Measurements from ENCODE around the gene FAM229B. TPM values are rescaled to one million over a fixed set of nuclear protein-coding genes. Genes with fewer than 3 reads are reported as not detected.
"Not testable (repeated sequence)": the region's sequence is repeated elsewhere in the genome, so short reads cannot be mapped to it uniquely, and the experiment has no call there.

The FAM229B gene
- total RNA-seq, 4 donors from 2014 or later: 9.5 to 26.1 (median 13.8) TPM

GRCh38 chr6:112086744-112087135 is 651 bp upstream of the FAM229B start:
- 0% methylated on average over 8 of the region's 8 CpGs for WGBS, 2 donors (ENCODE audit: low coverage in 1 of 2)
- peaks cover 0 to 26% (median 3%) of the 10 kb centered on the region in 3 donors for H3K4me1 ChIP-seq
- peaks cover 0 to 23% of the 10 kb centered on the region in 2 donors for H3K36me3 ChIP-seq
- H3K27ac ChIP-seq: peak overlapping the region; percentile 67 to 86 (median 84)
- peak; percentile 34 for ATAC-seq
- peak overlapping the region; percentile 73 to 91 for H3K4me3 ChIP-seq
- no peaks in the 10 kb centered on the region for H3K9me3 ChIP-seq
- TF ChIP-seq POLR2A (IDR thresholded peaks at IDR 0.05): no peak
- TF ChIP-seq, protein P1, sequence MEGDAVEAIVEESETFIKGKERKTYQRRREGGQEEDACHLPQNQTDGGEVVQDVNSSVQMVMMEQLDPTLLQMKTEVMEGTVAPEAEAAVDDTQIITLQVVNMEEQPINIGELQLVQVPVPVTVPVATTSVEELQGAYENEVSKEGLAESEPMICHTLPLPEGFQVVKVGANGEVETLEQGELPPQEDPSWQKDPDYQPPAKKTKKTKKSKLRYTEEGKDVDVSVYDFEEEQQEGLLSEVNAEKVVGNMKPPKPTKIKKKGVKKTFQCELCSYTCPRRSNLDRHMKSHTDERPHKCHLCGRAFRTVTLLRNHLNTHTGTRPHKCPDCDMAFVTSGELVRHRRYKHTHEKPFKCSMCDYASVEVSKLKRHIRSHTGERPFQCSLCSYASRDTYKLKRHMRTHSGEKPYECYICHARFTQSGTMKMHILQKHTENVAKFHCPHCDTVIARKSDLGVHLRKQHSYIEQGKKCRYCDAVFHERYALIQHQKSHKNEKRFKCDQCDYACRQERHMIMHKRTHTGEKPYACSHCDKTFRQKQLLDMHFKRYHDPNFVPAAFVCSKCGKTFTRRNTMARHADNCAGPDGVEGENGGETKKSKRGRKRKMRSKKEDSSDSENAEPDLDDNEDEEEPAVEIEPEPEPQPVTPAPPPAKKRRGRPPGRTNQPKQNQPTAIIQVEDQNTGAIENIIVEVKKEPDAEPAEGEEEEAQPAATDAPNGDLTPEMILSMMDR (IDR thresholded peaks at IDR 0.05): peak in 2 of 4 experiments; percentile 14 to 36
- H3K27me3 ChIP-seq: no peaks in the 10 kb centered on the region

DNA sequence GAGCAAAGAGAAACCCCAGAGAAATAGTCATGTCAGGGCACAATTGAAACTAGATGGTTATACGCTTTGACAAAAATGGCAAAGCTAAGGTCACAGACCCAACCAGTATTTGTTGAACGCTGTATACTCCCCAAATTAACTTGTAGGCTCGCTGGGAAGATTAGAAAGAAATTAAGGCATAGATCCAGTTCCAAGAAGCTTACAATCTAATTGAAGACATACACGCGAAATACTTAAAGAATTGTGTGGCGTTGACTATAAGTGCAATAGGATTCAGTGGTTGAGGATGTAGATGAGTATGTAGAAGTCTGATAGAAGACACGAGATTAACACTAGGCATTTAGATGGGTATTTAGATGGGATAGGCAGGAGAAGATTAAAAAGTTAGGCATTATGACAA is 525 bp downstream of the FAM229B start:
- no peak for ATAC-seq

DNA sequence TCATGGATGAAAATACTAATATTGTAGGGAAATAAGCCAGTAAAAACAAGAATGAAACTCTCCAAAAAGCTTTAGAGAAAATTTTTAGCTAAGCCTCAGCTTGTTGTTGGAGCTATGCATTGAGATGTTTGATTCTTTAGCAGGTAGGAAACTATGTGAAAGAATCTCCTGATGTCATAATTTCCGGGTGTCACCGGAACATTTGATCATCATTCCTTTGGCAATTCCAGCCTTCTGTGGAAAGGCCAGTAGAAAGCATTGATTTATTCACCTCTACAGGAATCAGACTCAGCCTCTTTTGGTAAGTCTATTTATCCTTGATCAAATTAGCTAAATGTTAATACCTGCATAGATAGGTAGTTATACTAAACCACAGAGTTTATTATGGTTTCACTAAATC is 9.5 kb downstream of the FAM229B start:
- H3K4me3 ChIP-seq: no peak overlapping the region
- WGBS, 2 donors (ENCODE audit: low coverage in 1 of 2): 67 to 88% methylated on average over 2 of the region's 2 CpGs
- H3K27me3 ChIP-seq: no peaks in the 10 kb centered on the region
- no peak overlapping the region for H3K27ac ChIP-seq
- no peak for ATAC-seq
- H3K9me3 ChIP-seq: no peaks in the 10 kb centered on the region
- H3K4me1 ChIP-seq: no peaks in the 10 kb centered on the region
- TF ChIP-seq POLR2A (IDR thresholded peaks at IDR 0.05): no peak
- TF ChIP-seq EP300 (IDR thresholded peaks at IDR 0.05): no peak
- TF ChIP-seq, protein P1 (IDR thresholded peaks at IDR 0.05): no peak
- no peak for TF ChIP-seq POLR2AphosphoS5 (IDR thresholded peaks at IDR 0.05)
- peaks cover 0 to 12% of the 10 kb centered on the region in 2 donors for H3K36me3 ChIP-seq

More for the DNA sequence above, 525 bp downstream of the FAM229B start:
- TF ChIP-seq POLR2A (IDR thresholded peaks at IDR 0.05) (no peak), EP300 (IDR thresholded peaks at IDR 0.05) (no peak), POLR2AphosphoS5 (IDR thresholded peaks at IDR 0.05) (no peak)
- TF ChIP-seq, protein P1 (IDR thresholded peaks at IDR 0.05): no peak
- no peaks in the 10 kb centered on the region for H3K27me3 ChIP-seq
- H3K27ac ChIP-seq: peak overlapping the region; percentile 67 to 86 (median 84)
- H3K9me3 ChIP-seq: no peaks in the 10 kb centered on the region
- 10 to 17% methylated on average over 7 of the region's 7 CpGs for WGBS, 2 donors (ENCODE audit: low coverage in 1 of 2)
- peak overlapping the region; percentile 73 to 91 for H3K4me3 ChIP-seq
- H3K4me1 ChIP-seq: peaks cover 0 to 26% (median 3%) of the 10 kb centered on the region in 3 donors
- peaks cover 0 to 23% of the 10 kb centered on the region in 2 donors for H3K36me3 ChIP-seq

DNA sequence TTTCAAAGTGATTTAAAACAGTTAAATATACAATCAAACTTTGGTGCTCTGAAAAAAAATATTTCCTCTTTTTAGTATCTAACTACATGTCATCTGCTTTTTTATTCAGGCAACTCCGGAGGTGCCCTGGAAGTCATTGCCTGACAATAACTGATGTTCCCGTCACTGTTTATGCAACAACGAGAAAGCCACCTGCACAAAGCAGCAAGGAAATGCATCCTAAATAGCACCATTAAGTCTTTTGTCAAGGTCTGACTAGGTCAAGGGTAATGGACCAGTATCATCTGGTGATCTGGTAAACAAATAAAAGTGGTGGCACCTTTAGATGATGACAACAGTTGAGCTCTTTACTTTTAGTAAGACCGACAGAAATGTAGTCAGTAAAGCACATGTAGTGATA is 13.2 kb downstream of the FAM229B start:
- TF ChIP-seq EP300 (IDR thresholded peaks at IDR 0.05) (no peak), POLR2AphosphoS5 (IDR thresholded peaks at IDR 0.05) (no peak), POLR2A (IDR thresholded peaks at IDR 0.05) (no peak)
- TF ChIP-seq, protein P1 (IDR thresholded peaks at IDR 0.05): no peak
- H3K9me3 ChIP-seq: no peaks in the 10 kb centered on the region
- ATAC-seq: no peak
- H3K4me3 ChIP-seq: no peak overlapping the region
- no peaks in the 10 kb centered on the region for H3K4me1 ChIP-seq
- no peak overlapping the region for H3K27ac ChIP-seq
- peaks cover 0 to 22% of the 10 kb centered on the region in 2 donors for H3K36me3 ChIP-seq
- WGBS, 2 donors (ENCODE audit: low coverage in 1 of 2): 69 to 82% methylated on average over 3 to 4 of the region's 4 CpGs
- no peaks in the 10 kb centered on the region for H3K27me3 ChIP-seq

DNA sequence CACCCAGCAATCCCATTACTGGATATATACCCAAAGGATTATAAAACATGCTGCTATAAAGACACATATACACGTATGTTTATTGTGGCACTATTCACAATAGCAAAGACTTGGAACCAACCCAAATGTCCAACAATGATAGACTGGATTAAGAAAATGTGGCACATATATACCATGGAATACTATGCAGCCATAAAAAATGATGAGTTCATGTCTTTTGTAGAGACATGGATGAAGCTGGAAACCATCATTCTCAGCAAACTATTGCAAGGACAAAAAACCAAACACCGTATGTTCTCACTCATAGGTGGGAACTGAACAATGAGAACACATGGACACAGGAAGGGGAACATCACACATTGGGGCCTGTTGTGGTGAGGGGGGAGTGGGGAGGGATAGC is 18.6 kb downstream of the FAM229B start:
- H3K27ac ChIP-seq, H3K27me3 ChIP-seq, H3K4me3 ChIP-seq, H3K9me3 ChIP-seq, ATAC-seq: not testable (repeated sequence)
- peaks cover 2 to 54% of the 10 kb centered on the region in 2 donors for H3K36me3 ChIP-seq
- WGBS, 2 donors (ENCODE audit: low coverage in 1 of 2): 100% methylated on average over 1 of the region's 2 CpGs; no CpG with 5 or more reads in 1 of the 2 donors
- peaks cover 0 to 22% (median 0%) of the 10 kb centered on the region in 3 donors for H3K4me1 ChIP-seq

All from gastroesophageal sphincter (tissue), 4 donors.